HG03378 (cell line): ENCODE results near the gene ZBTB37.
A peak's percentile ranks its signal among the peaks of the same experiment; 100 is the strongest.
"Not testable (repeated sequence)": the region's sequence is repeated elsewhere in the genome, so short reads cannot be mapped to it uniquely, and the experiment has no call there.

ENCODE experiments used
- ATAC-seq: cut with Tn5 transposase; IDR thresholded peaks from one replicate; pipeline ENCODE4 v1.9.1; 2021; ENCODE audit warnings: mild to moderate bottlenecking, moderate library complexity; ENCODE audit not compliant: unreplicated experiment

The ZBTB37 gene

GRCh38 chr1:173868266-173869020 is at the start of gene ZBTB37:
TSS of gene ZBTB37 (plus strand) at chr1:173868380. CDS start at chr1:173870226, 1,846 bp downstream.
- peak; percentile 40 for ATAC-seq

GRCh38 chr1:173818459-173818858 is 49.7 kb upstream of the ZBTB37 start:
- no peak for ATAC-seq

- ATAC-seq = no peak
Measured at GRCh38 chr1:173821680-173822079, 46.5 kb upstream of the ZBTB37 start.

- ATAC-seq = peak; percentile 39
Measured at GRCh38 chr1:173823781-173824314, 44.3 kb upstream of the ZBTB37 start.

- ATAC-seq = peak; percentile 90
Measured at GRCh38 chr1:173824315-173825081, 43.7 kb upstream of the ZBTB37 start, which contains the start of the genes CENPL and DARS2. TSS of gene CENPL (minus strand) at chr1:173824883. CDS start at chr1:173811299, 13,584 bp downstream. TSS of gene DARS2 (plus strand) at chr1:173824673. CDS start at chr1:173825230, 557 bp downstream.

- ATAC-seq = no peak
Measured at GRCh38 chr1:173827611-173828010, 40.6 kb upstream of the ZBTB37 start.

GRCh38 chr1:173832748-173833147 is 35.4 kb upstream of the ZBTB37 start:
- ATAC-seq = no peak

GRCh38 chr1:173852105-173852504 is 16.1 kb upstream of the ZBTB37 start:
- ATAC-seq = no peak

GRCh38 chr1:173853074-173853473 is 15.1 kb upstream of the ZBTB37 start:
- ATAC-seq = no peak

GRCh38 chr1:173856014-173856413 is 12.2 kb upstream of the ZBTB37 start:
- no peak for ATAC-seq

GRCh38 chr1:173856903-173857302 is 11.3 kb upstream of the ZBTB37 start:
- ATAC-seq = no peak

- ATAC-seq = no peak
Measured at GRCh38 chr1:173857363-173857917, 10.7 kb upstream of the ZBTB37 start.

GRCh38 chr1:173859547-173859946 is 8.6 kb upstream of the ZBTB37 start:
- ATAC-seq = not testable (repeated sequence)

GRCh38 chr1:173860065-173860464 is 8.1 kb upstream of the ZBTB37 start:
- no peak for ATAC-seq

GRCh38 chr1:173861731-173862145 is 6.4 kb upstream of the ZBTB37 start:
- no peak for ATAC-seq

- not testable (repeated sequence) for ATAC-seq
Measured at GRCh38 chr1:173862146-173862768, 5.9 kb upstream of the ZBTB37 start.

GRCh38 chr1:173862769-173863223 is 5.4 kb upstream of the ZBTB37 start:
- ATAC-seq = no peak

GRCh38 chr1:173863224-173864161 is 4.7 kb upstream of the ZBTB37 start:
- no peak for ATAC-seq

GRCh38 chr1:173864179-173864867 is 3.9 kb upstream of the ZBTB37 start:
- no peak for ATAC-seq
